Measurements from ENCODE around the gene ZNF3.

The ZNF3 gene

DNA sequence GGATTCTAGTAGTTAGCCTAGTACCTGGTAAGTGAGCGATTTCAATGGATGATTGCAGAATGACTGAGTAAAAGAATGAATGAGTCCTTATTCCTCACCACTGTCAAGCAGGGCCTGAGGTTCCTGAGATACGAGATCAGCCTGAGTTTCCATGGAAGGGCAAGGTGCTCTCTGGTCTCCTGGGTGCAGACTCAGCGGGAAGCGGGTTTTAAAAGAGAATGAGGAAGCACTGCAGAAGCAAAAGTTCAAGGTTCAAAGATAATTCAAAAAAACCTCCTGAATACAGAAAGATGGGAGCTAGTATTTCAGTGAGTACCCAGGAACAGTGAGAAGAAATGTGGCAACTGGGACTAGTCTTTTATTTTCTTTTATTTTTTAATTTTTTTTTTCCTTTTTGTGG, 4.3 kb downstream of the ZNF3 start:
- no peak overlapping the region for H3K4me3 ChIP-seq (ENCODE audit: low read length)
- no peak overlapping the region for H3K9ac ChIP-seq (ENCODE audit: low read length)
- H3K36me3 ChIP-seq (ENCODE audit: control insufficient read depth, insufficient read depth, low read length) = peaks cover 42% of the 10 kb centered on the region
- H3K27ac ChIP-seq (ENCODE audit: low read depth, low read length) = no peak overlapping the region
- H3K4me1 ChIP-seq (ENCODE audit: control insufficient read depth, insufficient read depth, low read length) = peaks cover 8% of the 10 kb centered on the region
- no peaks in the 10 kb centered on the region for H3K27me3 ChIP-seq (ENCODE audit: control insufficient read depth, insufficient read depth, low read length)

DNA sequence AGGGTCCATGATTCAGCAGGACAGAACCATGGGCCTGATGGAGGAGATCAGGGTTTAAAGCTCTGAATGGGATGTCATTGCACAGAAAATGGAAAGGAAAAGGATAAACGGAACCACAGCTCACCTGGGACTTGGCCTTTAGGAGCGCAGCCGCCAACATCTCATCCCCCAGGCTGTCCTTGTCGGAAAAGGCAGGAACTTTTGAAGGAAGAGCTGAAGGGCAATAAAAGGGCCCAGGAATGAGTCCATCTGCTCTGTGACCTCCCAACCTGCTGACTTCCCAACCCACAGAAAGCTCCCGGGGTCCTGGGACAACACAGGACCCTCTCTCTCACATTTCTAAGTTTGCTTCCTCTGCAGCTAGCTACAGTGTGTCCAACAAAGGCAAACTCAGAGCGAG, 6.1 kb downstream of the ZNF3 start:
- no peak overlapping the region for H3K9ac ChIP-seq (ENCODE audit: low read length)
- H3K27ac ChIP-seq (ENCODE audit: low read depth, low read length) = no peak overlapping the region
- H3K4me1 ChIP-seq (ENCODE audit: control insufficient read depth, insufficient read depth, low read length) = peaks cover 4% of the 10 kb centered on the region
- peaks cover 60% of the 10 kb centered on the region for H3K36me3 ChIP-seq (ENCODE audit: control insufficient read depth, insufficient read depth, low read length)
- no peak overlapping the region for H3K4me3 ChIP-seq (ENCODE audit: low read length)
- no peaks in the 10 kb centered on the region for H3K27me3 ChIP-seq (ENCODE audit: control insufficient read depth, insufficient read depth, low read length)

DNA sequence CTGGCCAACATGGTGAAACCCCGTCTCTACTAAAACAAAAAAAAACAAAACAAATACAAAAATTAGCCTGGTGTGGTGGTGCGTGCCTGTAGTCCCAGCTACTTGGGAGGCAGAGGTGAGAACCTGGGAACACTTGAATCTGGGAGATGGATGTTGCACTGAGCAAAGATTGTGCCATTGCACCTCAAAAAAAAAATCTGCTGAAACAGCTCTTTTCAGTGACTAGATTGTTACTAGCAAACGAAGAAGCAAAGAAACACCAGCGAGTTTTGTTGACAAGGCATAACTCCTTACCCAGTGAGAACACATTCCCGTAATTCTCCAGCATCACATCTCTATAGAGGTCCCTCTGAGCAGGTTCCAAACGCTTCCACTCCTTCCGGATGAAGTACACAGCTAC, 6.7 kb downstream of the ZNF3 start:
- Histone ChIP-seq H3K9ac (ENCODE audit: low read length) (no peak overlapping the region), H3K27me3 (ENCODE audit: control insufficient read depth, insufficient read depth, low read length) (no peaks in the 10 kb centered on the region), H3K4me1 (ENCODE audit: control insufficient read depth, insufficient read depth, low read length) (no peaks in the 10 kb centered on the region), H3K4me3 (ENCODE audit: low read length) (no peak overlapping the region), H3K27ac (ENCODE audit: low read depth, low read length) (no peak overlapping the region), H3K36me3 (ENCODE audit: control insufficient read depth, insufficient read depth, low read length) (peaks cover 66% of the 10 kb centered on the region)

DNA sequence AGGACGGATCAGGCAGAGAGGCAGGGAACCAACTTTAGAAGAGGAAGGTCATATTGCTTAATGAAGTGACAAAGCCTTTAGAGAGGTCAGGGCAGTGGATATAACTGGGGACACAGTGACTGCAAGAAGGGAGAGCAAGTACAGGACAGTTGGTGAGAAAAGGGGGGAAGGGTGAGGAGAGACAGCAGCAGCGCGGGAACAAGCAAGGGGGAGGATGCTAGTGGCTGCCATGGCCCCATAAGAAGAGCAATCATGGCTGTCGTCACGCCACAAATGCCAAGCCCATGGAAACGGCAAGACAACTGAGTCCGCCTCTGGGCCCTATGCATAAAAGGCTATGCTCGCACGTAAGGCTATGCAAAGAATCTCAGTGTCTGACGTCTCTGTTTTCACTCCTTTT, 9.1 kb downstream of the ZNF3 start:
- Histone ChIP-seq H3K27me3 (ENCODE audit: control insufficient read depth, insufficient read depth, low read length) (no peaks in the 10 kb centered on the region), H3K4me3 (ENCODE audit: low read length) (no peak overlapping the region), H3K4me1 (ENCODE audit: control insufficient read depth, insufficient read depth, low read length) (no peaks in the 10 kb centered on the region), H3K27ac (ENCODE audit: low read depth, low read length) (no peak overlapping the region), H3K9ac (ENCODE audit: low read length) (no peak overlapping the region), H3K36me3 (ENCODE audit: control insufficient read depth, insufficient read depth, low read length) (peaks cover 69% of the 10 kb centered on the region)

DNA sequence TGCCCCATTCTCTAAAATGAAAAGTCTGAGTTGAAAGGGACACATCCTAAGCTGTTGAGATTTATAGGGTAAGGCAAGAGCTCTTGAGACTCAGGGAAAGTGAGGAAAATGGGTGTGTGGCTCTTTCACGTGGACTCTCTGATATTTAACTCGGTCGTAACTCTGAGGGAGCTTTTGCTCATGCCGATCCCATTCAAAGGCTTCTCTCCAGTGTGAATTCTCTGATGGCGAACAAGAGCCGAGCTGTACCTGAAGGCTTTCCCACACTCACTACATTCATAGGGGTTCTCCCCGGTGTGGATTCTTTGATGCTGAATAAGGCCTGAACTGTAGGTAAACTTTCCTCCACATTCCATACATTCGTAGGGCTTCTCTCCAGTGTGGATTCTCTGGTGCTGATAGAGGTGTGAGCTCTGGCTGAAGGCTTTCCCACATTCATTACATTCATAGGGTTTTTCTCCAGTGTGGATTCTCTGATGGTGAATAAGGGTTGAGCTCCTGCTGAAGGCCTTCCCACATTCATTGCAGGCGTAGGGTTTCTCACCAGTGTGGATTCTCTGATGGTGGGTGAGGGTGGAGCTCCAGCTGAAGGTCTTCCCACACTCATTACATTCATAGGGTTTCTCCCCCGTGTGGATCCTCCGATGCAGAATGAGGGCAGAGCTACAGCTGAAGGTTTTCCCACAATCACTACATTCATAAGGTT, 10.4 kb downstream of the ZNF3 start:
- no peaks in the 10 kb centered on the region for H3K27me3 ChIP-seq (ENCODE audit: control insufficient read depth, insufficient read depth, low read length)
- no peaks in the 10 kb centered on the region for H3K4me1 ChIP-seq (ENCODE audit: control insufficient read depth, insufficient read depth, low read length)
- no peak overlapping the region for H3K4me3 ChIP-seq (ENCODE audit: low read length)
- no peak overlapping the region for H3K27ac ChIP-seq (ENCODE audit: low read depth, low read length)
- H3K9ac ChIP-seq (ENCODE audit: low read length) = no peak overlapping the region
- peaks cover 59% of the 10 kb centered on the region for H3K36me3 ChIP-seq (ENCODE audit: control insufficient read depth, insufficient read depth, low read length)

DNA sequence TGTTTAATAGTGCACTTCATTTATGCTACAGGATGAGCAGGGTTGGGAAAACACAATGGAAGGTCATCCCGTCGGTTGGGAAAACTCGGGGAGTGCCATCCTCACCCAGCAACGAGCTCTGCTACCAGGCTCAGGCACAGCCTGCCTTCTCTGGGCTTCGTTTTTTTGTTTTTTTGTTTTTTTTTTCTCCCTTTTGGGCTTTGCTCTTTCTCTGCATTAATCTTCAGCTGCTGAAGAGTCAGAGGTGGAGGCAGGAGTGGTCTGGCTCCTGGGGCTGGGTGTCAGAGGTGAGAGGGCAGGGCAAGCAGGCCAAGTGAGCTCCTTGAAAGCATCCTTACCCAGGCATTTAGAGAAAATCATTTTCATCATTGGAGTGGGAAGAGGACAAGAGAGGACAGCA, 11.5 kb downstream of the ZNF3 start:
- Histone ChIP-seq H3K9ac (ENCODE audit: low read length) (no peak overlapping the region), H3K4me1 (ENCODE audit: control insufficient read depth, insufficient read depth, low read length) (peaks cover 9% of the 10 kb centered on the region), H3K27ac (ENCODE audit: low read depth, low read length) (no peak overlapping the region), H3K36me3 (ENCODE audit: control insufficient read depth, insufficient read depth, low read length) (peaks cover 52% of the 10 kb centered on the region), H3K4me3 (ENCODE audit: low read length) (no peak overlapping the region), H3K27me3 (ENCODE audit: control insufficient read depth, insufficient read depth, low read length) (no peaks in the 10 kb centered on the region)

DNA sequence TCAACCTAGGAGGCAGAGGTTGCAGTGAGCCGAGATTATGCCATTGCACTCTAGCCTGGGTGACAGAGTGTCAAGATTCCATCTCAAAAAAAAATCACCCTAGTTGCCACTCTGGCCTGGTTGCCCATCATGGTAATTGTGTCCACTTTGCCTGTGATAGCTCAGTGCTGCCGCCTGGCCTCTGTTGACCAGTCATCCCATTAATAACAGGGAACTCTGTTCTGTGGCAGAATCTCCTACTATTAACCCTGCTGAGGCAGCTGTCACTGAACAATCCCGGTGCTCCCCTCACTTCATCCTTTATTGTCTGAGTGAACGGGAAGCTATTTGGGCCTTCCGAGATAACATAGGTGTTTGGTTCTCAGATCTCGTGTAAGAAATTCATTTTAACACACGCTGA, 14.6 kb downstream of the ZNF3 start:
- no peak overlapping the region for H3K27ac ChIP-seq (ENCODE audit: low read depth, low read length)
- no peak overlapping the region for H3K9ac ChIP-seq (ENCODE audit: low read length)

DNA sequence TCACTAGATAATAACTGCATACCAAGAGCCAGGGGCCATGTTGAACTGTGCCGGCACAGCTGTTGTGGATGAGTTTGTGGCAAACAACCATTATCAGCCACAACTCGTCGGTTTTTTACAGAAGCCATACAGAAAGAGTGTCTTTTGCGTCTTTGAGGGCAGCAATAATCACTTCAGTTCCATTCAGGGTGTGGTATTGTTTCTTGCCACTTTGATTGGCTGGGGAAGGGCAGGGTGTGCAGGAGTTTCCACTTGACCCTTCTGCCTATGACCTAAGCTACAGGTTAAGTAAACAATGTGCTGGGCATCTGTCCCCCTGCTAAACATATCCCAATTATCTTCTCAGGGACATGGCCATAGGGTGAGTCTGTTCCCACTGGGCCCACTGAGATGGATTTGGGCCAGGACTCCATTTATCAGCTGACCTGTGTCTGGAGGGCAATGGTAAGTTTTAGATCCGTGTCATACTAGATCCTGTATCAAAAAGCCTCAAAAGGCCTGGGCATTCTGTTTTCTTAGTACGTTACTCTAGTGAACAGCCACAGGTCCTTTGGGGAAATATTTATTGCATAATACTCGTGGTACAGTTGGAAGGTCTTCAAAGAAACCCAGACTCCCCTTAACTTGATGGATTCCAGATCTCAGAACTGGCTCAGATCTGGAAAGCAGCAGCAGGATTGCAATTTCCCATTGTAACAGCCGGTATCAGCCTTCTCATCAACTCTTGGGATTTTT, 15.9 kb downstream of the ZNF3 start:
- Histone ChIP-seq H3K4me1 (ENCODE audit: control insufficient read depth, insufficient read depth, low read length) (peaks cover 10% of the 10 kb centered on the region), H3K4me3 (ENCODE audit: low read length) (no peak overlapping the region), H3K27ac (ENCODE audit: low read depth, low read length) (peak overlapping the region; percentile 80), H3K36me3 (ENCODE audit: control insufficient read depth, insufficient read depth, low read length) (peaks cover 22% of the 10 kb centered on the region), H3K27me3 (ENCODE audit: control insufficient read depth, insufficient read depth, low read length) (no peaks in the 10 kb centered on the region), H3K9ac (ENCODE audit: low read length) (no peak overlapping the region)

More for the DNA sequence above, 14.6 kb downstream of the ZNF3 start:
- H3K27me3 ChIP-seq (ENCODE audit: control insufficient read depth, insufficient read depth, low read length) = no peaks in the 10 kb centered on the region
- H3K4me3 ChIP-seq (ENCODE audit: low read length) = no peak overlapping the region
- peaks cover 10% of the 10 kb centered on the region for H3K4me1 ChIP-seq (ENCODE audit: control insufficient read depth, insufficient read depth, low read length)
- H3K36me3 ChIP-seq (ENCODE audit: control insufficient read depth, insufficient read depth, low read length) = peaks cover 33% of the 10 kb centered on the region

DNA sequence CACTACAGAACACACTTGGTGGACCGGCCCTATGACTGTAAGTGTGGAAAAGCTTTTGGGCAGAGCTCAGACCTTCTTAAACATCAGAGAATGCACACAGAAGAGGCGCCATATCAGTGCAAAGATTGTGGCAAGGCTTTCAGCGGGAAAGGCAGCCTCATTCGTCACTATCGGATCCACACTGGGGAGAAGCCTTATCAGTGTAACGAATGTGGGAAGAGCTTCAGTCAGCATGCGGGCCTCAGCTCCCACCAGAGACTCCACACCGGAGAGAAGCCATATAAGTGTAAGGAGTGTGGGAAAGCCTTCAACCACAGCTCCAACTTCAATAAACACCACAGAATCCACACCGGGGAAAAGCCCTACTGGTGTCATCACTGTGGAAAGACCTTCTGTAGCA, 17.4 kb downstream of the ZNF3 start:
- Histone ChIP-seq H3K36me3 (ENCODE audit: control insufficient read depth, insufficient read depth, low read length) (peaks cover 11% of the 10 kb centered on the region), H3K27ac (ENCODE audit: low read depth, low read length) (no peak overlapping the region), H3K4me1 (ENCODE audit: control insufficient read depth, insufficient read depth, low read length) (peaks cover 10% of the 10 kb centered on the region), H3K4me3 (ENCODE audit: low read length) (no peak overlapping the region), H3K9ac (ENCODE audit: low read length) (no peak overlapping the region), H3K27me3 (ENCODE audit: control insufficient read depth, insufficient read depth, low read length) (no peaks in the 10 kb centered on the region)

DNA sequence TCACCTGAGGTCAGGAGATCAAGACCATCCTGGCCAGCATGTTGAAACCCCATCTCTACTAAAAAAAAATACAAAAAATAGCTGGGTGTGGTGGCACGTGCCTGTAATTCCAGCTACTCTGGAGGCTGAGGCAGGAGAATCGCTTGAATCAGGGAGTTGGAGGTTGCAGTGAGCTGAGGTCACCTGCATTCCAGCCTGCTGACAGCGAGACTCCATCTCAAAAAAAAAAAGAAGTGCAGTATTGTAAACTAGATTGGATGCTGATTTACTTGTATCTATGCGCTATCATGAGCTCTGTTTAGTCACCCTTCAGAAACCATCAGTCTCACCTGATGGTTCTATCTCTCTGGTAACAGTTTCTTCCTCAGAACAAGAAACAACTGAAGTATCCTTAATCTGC, 18.1 kb downstream of the ZNF3 start:
- Histone ChIP-seq H3K4me3 (ENCODE audit: low read length) (no peak overlapping the region), H3K4me1 (ENCODE audit: control insufficient read depth, insufficient read depth, low read length) (peaks cover 10% of the 10 kb centered on the region), H3K27ac (ENCODE audit: low read depth, low read length) (no peak overlapping the region), H3K36me3 (ENCODE audit: control insufficient read depth, insufficient read depth, low read length) (peaks cover 16% of the 10 kb centered on the region), H3K9ac (ENCODE audit: low read length) (no peak overlapping the region), H3K27me3 (ENCODE audit: control insufficient read depth, insufficient read depth, low read length) (no peaks in the 10 kb centered on the region)

DNA sequence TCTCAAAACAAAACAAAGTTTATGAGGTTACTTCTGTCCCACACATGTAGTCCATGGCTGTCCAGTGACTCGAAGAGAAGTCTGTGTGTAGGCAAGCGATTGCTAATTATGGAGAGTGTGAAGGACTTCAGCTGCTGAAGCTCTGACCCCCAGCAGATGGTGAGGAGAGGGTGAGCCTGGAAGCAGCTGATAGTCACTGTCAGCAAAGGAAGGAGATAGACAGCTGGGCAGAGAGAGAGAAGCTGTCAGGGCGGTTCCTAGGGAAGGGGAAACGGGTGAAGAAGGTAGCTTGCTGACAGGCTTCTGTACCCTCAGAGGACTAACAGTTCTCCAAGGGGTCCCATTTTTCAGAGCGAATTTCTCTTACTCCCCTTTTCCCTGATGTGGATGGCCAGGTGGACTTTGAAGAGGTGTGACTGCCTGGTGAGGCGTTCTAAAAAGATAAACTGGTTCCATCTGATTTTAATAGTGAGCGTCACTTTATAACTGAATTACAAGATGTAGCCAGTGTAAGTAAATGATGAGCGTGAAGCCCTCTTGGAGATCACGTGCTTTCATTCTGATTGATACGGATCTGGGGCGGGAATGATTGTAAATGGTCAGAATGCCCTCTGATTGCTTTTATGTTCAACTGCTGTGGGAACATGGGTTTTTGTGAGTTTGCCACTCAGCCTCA, 19.9 kb downstream of the ZNF3 start:
- Histone ChIP-seq H3K4me1 (ENCODE audit: control insufficient read depth, insufficient read depth, low read length) (peaks cover 10% of the 10 kb centered on the region), H3K4me3 (ENCODE audit: low read length) (no peak overlapping the region), H3K27ac (ENCODE audit: low read depth, low read length) (no peak overlapping the region), H3K36me3 (ENCODE audit: control insufficient read depth, insufficient read depth, low read length) (peaks cover 29% of the 10 kb centered on the region), H3K27me3 (ENCODE audit: control insufficient read depth, insufficient read depth, low read length) (no peaks in the 10 kb centered on the region), H3K9ac (ENCODE audit: low read length) (no peak overlapping the region)

DNA sequence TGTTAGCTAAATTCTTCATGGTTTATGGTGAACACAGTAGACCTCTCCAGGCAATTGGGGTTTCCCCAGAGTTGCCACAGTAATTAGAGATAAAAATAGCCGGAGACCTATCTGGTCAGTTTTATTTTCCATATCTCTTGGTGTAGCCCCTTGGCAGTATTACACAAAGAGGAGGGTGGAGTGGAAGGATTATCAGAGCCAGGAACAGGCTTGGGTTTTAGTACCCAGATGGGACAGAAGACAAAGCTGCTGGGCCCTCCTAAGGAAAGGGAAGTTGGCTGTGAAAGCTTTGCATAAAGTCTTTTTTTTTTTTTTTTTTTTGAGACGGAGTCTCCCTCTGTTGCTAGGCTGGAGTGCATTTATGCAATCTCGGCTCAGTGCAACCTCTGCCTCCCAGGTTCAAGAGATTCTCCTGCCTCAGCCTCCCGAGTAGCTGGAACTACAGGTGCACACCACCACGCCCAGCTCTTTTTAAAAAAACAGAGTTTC, 22.2 kb downstream of the ZNF3 start:
- Histone ChIP-seq H3K4me3 (ENCODE audit: low read length) (no peak overlapping the region), H3K9ac (ENCODE audit: low read length) (no peak overlapping the region), H3K36me3 (ENCODE audit: control insufficient read depth, insufficient read depth, low read length) (peaks cover 25% of the 10 kb centered on the region), H3K4me1 (ENCODE audit: control insufficient read depth, insufficient read depth, low read length) (no peaks in the 10 kb centered on the region), H3K27me3 (ENCODE audit: control insufficient read depth, insufficient read depth, low read length) (no peaks in the 10 kb centered on the region), H3K27ac (ENCODE audit: low read depth, low read length) (no peak overlapping the region)

All from rectal smooth muscle tissue (tissue), 1 donor.